ENCODE data around the gene SYNE2.

The SYNE2 gene

GRCh38 chr14:64212666-64213065, 359.9 kb downstream of the SYNE2 start:
- no peak overlapping the region for H3K4me3 ChIP-seq (ENCODE audit: low read depth, low read length)

- no peak overlapping the region for H3K4me3 ChIP-seq (ENCODE audit: low read depth, low read length)
These were observed 360.3 kb downstream of the SYNE2 start for GRCh38 chr14:64213086-64213485.

GRCh38 chr14:64213853-64214570, 361.2 kb downstream of the SYNE2 start:
- no peak overlapping the region for H3K4me3 ChIP-seq (ENCODE audit: low read depth, low read length)

- no peak overlapping the region for H3K4me3 ChIP-seq (ENCODE audit: low read depth, low read length)
These were observed 362.5 kb downstream of the SYNE2 start for GRCh38 chr14:64215274-64215673.

GRCh38 chr14:64215978-64216377, 363.2 kb downstream of the SYNE2 start:
- no peak overlapping the region for H3K4me3 ChIP-seq (ENCODE audit: low read depth, low read length)

- no peak overlapping the region for H3K4me3 ChIP-seq (ENCODE audit: low read depth, low read length)
These were observed 364.5 kb downstream of the SYNE2 start for GRCh38 chr14:64217308-64217707.

GRCh38 chr14:64217834-64218233, 365.0 kb downstream of the SYNE2 start:
- no peak overlapping the region for H3K4me3 ChIP-seq (ENCODE audit: low read depth, low read length)

- H3K4me3 ChIP-seq (ENCODE audit: low read depth, low read length): no peak overlapping the region
These were observed 365.8 kb downstream of the SYNE2 start for GRCh38 chr14:64218344-64219240.

- no peak overlapping the region for H3K4me3 ChIP-seq (ENCODE audit: low read depth, low read length)
These were observed 367.3 kb downstream of the SYNE2 start for GRCh38 chr14:64220056-64220455.

- no peak overlapping the region for H3K4me3 ChIP-seq (ENCODE audit: low read depth, low read length)
These were observed 367.7 kb downstream of the SYNE2 start for GRCh38 chr14:64220466-64220865.

- H3K4me3 ChIP-seq (ENCODE audit: low read depth, low read length): no peak overlapping the region
These were observed 368.7 kb downstream of the SYNE2 start for GRCh38 chr14:64221391-64222003.

GRCh38 chr14:64225151-64225757, 372.4 kb downstream of the SYNE2 start:
- no peak overlapping the region for H3K4me3 ChIP-seq (ENCODE audit: low read depth, low read length)

GRCh38 chr14:64227856-64228255, 375.1 kb downstream of the SYNE2 start:
- H3K4me3 ChIP-seq (ENCODE audit: low read depth, low read length): no peak overlapping the region

- no peak overlapping the region for H3K4me3 ChIP-seq (ENCODE audit: low read depth, low read length)
These were observed 376.7 kb downstream of the SYNE2 start for GRCh38 chr14:64229489-64229888.

GRCh38 chr14:64232095-64232838, 379.5 kb downstream of the SYNE2 start:
- H3K4me3 ChIP-seq (ENCODE audit: low read depth, low read length): no peak overlapping the region

- no peak overlapping the region for H3K4me3 ChIP-seq (ENCODE audit: low read depth, low read length)
These were observed 380.1 kb downstream of the SYNE2 start for GRCh38 chr14:64232944-64233343.

GRCh38 chr14:64233531-64234190, 380.9 kb downstream of the SYNE2 start:
- no peak overlapping the region for H3K4me3 ChIP-seq (ENCODE audit: low read depth, low read length)

- H3K4me3 ChIP-seq (ENCODE audit: low read depth, low read length): no peak overlapping the region
These were observed 382.3 kb downstream of the SYNE2 start for GRCh38 chr14:64234877-64235651.

Measured in iPS-11a (cell line).